SW480 (cell line): ENCODE measurements around the gene IL31.
A peak's percentile ranks its signal among the peaks of the same experiment; 100 is the strongest.
"Not testable (repeated sequence)": the region's sequence is repeated elsewhere in the genome, so short reads cannot be mapped to it uniquely, and the experiment has no call there.

Experiments
- DNase-seq: peaks from one replicate; pipeline ENCODE4 v3.0.0-alpha.2; 2016; ENCODE audit warnings: low spot score

Gene IL31

DNA sequence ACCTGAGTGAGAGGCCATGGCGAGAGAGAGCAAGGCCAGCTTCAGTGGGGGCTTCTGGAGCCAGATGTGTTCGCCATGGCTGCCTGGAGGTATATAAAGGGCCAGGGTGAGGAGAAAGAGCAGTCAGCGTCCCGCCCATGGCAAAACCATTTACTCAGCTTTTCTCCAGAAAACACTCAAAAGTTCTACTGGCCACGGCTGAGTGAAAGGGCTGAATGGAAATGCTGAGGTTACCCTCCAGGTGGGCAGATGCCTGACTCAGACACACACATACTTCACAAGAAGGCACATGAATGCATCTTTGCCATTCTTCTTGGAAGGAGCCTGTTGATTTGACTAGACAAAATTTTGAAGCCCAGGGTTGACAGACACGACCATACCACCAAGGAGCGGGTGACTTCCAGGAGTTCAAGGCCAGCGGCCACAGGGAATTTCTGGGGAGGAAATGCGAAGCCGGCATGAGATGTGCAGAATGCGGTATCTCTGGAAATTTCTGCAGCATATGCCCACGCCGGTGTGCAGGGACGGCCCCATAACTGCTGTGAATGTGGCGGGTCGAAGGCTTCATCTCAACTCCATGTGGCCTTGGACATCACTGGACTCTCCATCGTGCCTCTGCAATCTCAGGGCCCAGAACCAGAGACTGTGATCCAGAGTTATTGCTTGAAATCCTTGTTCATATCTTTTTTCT lies at the start of gene IL31:
Gene IL31, minus strand, starts transcription at position 67 of the 691 bp plus-strand sequence. Its CDS starts 49 bp downstream, at position 18.
- no peak for DNase-seq

DNA sequence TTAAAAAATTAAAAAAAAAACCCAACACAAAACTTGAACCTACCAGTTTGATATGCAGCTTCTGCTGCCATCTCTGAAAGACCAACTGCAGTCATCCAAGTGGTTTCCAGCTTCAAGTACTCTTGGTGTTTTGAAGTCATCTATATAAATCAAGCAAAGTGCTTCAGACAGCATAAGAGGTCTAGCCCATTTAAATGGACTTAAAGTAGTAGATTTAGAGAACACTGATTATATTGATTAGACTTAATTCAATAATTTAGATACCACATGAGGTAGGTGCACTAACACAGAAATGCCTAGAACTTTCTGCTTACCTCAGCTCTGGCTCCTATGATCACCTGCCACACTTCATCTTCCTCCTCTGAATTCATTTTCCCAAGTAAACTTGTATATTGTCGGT lies 42.4 kb upstream of the IL31 start:
- no peak for DNase-seq

DNA sequence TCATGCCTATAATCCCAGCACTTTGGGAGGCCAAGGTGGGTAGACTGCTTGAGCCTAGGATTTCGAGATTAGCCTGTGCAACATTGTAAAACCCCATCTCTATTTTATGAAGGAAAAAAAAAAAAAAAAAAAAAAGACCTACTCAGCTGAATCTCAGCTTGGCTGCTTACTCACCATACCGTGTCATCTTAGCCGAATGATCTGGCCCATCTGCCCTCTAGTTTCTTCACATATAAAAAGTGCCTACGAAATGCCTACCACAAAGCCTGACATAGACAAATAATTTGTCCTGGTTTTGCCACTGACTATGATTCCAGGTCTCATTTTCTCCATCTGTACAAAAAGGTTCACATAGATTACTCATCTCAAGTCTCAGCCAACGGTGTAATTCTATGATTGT lies 41.8 kb upstream of the IL31 start:
- no peak for DNase-seq

DNA sequence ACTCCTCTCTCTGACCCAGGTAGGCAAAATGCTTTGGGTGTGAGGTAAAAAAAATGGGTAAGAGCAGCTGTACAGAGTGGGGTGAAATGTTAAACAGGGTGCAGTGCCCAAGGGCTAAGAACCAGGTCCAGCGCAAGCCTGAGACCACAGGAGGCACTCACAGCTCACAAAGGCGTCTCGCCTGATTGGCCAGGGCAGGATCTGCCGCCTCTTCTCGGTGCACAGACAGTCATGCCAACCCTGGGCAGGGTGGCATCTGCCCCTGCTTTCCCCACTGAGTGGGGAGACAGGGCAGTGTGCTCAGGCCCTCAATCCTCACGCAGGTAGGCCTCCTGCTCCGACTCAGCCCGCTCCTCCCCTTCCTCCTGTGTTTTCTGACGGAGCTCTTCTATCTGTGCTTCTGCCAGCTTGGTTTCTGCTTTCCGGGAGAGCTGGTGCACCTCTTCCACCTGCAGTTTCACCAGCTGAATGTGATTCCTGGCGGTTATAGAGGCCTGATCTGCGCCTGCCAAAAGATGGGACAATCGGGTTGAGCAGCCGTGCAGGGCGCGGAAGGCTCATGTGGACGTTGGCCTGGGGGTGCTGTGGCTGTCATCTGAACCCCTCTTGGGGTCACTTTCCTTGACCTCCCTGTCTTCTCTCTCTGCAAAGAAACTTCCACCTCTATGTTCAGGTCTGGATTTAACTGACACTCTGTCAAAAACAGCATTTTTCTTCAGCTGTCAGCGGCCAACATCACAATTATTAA lies 34.2 kb upstream of the IL31 start:
- no peak for DNase-seq

DNA sequence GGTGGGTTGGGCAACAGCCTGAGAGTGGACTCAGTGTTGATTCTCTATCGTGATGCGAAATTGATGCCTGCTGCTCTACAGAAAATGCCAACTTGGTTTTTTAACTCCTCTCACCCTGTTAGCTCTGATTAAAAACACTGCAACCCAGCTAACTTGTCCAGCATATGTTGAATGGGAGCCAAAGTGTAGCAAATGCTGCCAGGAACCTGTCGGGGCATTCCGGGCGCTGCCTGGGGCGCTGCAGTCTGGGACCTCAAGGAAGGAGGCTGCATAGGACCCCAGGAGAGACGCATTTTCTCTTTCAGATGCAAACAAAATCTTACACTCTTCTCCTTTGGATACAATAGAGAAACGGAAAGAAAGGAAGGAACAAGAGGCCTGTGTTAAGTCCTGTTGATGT lies 33.4 kb upstream of the IL31 start:
- DNase-seq: no peak

DNA sequence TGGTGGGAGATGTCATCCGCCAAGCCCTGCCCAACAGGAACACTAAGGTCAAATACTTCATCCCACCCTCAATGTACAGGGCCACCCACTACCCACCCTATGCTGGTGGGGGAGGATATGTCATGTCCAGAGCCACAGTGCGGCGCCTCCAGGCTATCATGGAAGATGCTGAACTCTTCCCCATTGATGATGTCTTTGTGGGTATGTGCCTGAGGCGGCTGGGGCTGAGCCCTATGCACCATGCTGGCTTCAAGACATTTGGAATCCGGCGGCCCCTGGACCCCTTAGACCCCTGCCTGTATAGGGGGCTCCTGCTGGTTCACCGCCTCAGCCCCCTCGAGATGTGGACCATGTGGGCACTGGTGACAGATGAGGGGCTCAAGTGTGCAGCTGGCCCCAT lies 33.0 kb upstream of the IL31 start:
- DNase-seq: no peak

DNA sequence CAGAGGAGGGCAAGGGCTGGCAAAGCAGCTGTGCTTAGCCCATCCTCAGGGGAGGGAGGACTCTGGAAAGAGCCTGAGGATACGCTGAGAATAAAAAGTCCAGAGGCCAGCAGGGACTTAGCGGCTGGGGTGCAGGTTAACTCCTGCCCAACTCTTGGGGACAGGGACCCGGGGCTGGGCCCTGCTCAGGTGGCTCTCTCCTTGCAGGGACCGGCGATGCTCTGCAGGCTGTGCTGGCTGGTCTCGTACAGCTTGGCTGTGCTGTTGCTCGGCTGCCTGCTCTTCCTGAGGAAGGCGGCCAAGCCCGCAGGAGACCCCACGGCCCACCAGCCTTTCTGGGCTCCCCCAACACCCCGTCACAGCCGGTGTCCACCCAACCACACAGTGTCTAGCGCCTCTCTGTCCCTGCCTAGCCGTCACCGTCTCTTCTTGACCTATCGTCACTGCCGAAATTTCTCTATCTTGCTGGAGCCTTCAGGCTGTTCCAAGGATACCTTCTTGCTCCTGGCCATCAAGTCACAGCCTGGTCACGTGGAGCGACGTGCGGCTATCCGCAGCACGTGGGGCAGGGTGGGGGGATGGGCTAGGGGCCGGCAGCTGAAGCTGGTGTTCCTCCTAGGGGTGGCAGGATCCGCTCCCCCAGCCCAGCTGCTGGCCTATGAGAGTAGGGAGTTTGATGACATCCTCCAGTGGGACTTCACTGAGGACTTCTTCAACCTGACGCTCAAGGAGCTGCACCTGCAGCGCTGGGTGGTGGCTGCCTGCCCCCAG lies 32.3 kb upstream of the IL31 start:
- no peak for DNase-seq

DNA sequence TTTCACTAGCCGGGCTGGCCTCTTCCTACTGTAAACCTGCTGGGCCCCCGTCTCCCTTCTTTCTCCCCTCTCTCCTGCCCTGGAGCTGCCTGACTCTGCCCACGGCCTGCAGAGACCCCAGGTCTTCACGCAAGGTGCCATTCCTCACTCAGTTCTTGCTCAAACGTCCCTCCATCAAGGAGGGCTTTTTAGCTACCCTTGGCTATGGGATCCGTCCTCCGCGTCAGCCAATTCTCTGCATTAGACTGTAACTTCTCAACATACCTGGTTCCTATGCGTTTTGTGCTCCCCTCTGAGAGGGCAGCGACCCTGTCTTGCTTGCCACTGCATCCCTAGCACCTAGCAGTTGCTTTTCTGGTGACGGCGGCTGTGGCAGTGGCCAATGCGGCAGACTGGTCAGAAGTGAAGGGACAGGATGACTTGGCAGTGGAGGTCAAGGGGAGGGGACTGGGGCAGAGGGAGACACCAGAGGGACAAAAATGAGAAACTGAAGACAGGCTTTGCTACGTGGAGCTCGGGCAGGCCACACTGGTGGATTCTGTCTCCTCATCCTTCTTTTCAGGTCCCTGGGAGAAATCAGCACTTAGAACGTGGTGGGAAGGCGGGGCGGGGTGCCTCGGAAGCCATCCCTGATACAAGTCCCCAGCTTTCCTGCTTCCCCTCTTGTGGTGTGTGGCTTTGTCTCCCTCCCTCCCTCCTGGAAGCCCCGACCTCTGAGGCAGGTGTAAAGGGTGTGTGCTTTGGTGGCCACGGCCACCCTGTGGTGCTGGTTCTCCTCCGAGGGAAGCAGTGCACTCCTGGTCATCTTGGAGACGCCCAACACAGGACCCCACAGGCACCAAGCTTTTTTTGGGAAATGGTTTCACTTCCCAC lies 31.3 kb upstream of the IL31 start:
- DNase-seq: no peak

DNA sequence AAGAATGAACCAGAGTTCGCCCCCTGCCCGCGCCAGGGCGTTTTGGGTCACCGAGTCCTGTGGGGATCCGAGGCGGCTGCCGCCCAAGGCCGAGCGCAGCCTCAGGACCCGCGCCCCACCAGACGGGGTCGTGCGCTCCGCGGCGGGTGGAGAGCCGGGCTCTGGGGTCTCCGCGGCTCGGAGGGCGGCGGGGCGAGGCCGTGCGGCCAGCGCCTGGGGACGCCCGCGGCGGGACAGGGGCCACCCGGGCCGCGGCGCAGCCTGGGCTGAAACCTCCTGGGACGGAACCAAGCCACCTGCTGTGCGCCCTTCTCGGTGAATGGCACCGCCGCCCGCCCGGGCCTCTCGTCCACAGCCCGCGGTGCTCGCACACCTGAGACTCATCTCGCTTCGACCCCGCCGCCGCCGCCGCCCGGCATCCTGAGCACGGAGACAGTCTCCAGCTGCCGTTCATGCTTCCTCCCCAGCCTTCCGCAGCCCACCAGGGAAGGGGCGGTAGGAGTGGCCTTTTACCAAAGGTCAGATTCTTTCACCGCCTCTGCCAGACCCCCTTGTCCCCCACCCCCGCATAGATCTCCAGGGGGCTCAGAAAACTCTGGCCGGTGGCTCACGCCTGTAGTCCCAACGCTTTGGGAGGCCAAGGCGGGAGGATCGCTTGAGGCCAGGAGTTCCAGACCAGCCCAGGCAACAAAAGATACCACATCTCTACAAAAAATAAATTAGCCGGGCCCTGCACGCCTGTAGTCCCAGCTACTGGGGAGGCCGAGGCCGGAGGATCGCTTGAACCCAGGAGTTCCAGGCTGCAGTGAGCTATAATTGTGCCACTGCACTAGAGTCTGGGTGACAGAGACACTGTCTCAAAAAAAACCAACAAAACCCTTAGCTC lies 30.4 kb upstream of the IL31 start:
- DNase-seq: no peak

DNA sequence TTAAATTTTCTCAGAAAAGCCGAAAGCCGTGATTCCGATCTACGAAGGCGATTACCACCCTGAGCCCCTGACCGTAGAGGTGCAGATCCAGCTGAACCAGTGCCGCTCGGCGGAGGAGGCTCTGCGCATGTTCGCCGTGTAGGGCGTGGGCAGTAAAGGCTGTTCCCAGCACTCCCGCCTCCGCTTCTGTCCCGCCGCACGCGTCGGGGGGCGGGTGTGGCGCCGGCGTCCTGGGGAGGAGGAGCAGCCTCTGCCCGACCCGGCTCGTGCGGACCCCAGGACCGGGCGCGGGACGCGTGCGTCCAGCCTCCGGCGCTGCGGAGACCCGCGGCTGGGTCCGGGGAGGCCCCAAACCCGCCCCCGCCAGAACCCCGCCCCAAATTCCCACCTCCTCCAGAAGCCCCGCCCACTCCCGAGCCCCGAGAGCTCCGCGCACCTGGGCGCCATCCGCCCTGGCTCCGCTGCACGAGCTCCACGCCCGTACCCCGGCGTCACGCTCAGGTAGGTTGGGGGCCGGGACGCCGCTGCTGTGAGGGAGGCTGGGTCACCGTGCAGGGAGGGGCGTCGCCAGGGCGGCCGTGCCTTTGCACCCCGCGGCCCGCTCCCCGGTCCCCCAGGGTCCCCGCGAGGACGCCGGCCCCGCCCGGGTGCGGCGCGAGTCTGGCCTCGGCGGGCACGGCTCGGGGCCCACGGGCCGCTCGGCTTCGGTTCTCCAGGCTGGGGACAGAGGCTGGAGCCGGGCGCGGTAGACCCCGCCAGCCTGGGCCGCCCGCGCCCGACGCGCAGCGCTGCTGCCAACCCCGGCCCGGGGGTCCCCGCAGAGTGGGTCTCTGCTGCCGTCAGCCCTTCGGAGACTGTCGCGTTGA lies 29.5 kb upstream of the IL31 start, which contains the start of gene B3GNT4:
Gene B3GNT4, plus strand, starts transcription at position 409 of the 866 bp plus-strand sequence. CDS start 910 bp downstream, outside the sequence.
- peak; percentile 60 for DNase-seq

DNA sequence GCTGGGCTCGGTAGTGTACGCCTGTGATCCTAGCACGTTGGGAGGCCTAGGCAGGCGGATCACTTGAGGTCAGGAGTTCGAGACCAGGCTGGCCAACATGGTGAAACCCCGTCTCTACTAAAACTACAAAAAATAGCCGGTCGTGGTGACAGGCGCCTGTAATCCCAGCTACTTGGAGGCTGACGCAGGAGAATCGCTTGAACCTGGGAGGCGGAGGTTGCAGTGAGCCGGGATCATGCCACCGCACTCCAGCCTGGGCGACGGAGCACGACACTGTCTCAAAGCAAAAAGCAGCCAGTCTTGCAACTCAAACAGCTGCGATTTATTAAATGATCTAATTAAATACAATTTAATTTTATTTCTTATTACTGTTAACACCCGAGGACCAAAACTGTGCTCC lies 28.8 kb upstream of the IL31 start:
- not testable (repeated sequence) for DNase-seq

DNA sequence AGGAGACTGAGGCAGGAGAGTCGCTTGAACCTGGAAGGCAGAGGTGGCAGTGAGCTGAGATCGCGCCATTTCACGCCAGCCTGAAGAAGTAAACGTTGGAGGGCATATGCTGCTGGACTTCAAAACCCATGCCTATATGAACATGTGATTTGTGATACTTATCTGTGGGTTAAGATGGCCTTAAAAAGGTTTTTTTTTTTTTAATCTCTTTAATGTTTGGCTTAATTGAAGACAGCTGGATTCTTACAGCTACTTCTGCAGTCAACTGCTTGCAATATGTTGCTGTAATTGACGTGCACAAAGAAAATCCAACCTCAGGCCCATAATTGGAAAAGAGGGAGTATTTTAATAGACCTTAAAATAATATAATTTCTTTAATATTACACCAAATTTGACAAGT lies 28.0 kb upstream of the IL31 start:
- DNase-seq: no peak

DNA sequence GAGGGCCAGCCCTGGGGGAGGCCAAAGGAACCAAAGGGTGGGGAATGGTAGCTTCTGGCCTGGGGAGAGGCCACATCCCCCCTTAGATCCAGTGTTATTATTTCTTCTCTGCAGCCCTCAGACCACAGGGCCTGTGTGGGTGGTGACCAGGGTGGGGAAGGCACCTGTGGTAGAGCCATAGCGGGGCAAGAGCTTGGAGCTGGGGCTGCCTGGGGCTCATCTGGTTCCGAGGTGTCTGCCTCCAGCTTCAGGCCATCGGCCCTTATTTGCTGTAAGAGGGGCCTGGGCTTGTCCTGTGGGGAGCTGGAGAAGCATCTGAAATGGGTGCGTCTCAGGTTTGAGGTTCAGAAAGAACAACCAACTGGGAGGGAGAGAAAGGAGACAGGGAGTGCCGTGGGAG lies 27.4 kb upstream of the IL31 start:
- no peak for DNase-seq

DNA sequence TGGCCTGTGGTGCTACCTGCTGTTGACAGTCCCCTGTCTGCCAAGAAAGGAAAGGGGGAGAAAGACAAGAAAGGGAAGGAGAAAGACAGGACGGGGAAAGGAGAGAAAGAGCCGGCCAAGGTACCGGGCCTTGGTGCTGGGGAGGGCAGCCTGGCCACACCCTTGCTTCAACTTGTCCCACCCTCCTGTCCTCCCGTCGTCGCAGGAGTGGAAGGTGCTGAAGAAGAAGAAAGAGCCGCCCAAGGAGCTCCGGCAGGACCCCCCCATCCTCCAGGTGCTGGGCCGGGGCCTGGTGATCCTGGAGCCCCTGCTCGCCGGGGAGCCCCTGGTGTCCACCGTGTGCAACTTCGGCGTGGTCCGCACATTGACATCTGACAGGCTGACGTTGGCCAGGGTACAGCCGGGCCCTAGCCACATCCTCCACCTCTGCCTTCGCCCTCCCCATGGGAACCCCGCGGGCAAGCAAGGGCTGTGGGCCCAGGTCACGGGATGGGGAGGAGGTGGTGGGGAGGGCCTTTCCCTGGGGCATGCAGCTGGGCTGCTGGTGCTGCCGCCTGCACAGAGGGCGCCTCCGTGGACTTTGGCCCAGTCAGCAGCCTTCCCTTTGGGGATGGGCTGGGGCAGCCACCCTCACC lies 26.6 kb upstream of the IL31 start:
- no peak for DNase-seq

DNA sequence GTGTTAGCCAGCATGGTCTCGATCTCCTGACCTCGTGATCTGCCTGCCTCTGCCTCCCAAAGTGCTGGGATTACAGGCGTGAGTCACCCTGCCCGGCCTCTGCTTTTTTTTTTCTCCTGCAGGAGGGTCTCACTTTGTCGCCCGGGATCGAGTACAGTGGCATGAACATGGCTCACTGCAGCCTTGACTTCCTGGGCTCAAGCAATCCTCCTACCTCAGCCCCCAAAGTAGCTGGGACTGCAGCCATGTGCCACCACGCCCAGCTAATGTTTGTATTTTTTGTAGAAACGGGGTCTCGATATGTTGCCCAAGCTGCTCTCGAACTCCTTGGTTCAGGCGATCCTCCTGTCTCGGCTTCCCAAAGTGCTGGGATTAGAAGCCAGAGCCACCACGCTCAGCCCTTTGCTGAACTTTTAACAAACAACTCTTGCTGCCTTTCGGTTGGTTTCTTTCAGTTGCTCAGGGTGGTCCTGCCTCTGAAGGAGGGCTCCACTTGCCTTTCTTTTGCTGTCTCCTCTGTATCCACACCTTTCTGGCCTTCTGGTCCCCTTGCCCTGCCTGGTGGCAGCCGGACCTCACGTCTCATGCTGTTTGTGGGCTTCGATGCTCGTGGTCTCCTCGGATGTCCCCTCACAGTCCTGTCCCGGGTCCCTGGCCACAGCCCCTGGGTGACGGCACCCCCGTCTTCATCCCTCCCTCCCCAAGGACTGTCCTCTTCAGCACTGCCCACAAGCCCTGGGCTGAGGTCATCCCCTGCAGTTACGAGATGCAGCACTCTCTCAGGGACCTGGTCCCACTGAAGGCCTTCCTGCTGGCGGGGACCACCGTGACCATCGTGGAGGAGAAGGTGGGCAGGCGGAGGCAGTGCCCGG lies 25.7 kb upstream of the IL31 start:
- no peak for DNase-seq

DNA sequence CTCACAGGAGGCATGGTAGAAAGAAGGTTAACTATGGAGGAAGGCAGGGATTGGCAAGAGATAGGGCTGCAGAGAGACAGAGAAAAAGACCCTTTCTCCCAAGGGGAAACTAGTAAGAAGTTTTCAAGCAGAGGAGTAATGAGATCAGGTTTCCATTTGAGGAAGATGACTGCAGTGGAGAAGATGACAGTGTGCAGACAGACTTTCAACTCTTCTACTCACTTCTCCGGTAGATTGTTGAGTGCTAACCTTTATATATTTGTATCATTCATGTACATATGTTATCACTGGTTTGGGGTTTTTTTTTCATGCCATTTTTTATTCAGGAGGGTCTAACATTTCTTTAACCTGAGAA lies 23.6 kb upstream of the IL31 start:
- no peak for DNase-seq

DNA sequence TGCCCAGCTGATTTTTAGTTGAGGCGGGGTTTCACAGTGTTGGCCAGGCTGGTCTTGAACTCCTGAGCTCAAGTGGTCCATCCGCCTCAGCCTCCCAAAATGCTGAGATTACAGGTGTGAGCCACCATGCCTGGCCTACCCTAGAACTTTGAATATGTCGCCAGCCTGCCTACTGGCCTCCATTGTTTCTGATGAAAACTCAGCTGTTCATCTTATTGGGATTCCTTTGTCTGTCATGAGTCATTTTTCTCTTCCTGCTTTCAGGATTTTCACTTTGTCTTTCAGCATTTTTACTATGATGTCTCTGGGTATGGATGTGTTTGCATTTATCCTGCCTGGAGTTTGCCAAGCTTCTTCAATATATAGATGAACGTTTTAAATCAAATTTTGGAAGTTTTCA lies 21.4 kb upstream of the IL31 start:
- no peak for DNase-seq

DNA sequence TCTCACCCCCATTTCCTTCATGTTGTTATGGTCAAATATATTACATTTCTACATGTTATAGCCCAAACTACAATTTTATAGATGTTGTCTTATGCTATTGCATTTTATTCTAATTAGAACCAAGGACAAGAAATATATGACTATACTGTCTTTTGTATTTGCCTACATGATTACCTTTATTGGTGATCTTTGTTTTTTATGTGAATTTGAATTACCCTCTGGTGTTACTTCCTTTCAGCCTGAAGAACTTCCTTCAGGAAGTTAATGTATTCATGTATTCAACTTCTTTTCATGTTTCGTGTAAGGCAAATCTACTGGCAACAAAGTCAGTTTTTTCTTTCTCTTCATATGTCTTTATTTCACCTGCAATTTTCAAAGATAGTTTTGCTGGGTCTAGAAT lies 20.8 kb upstream of the IL31 start:
- DNase-seq: no peak

DNA sequence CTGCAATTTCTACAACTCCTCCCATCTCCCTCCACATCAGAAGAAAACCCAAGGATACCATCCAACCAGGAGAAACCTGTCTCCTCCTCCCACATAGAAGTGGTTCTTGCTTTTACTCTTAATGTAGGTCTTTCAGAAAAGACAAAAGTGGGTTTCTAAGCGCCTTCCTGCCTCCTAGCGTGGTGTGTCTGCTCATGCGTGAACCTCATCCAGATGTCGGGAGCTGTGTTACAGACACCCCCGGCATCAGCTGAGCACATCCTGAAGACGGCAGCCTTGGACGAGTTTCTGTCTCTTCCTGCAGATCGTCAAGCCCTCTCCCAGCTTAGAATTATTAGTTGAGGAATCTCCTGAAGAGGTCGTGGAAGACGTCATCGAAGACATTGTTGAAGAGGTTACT lies 18.4 kb upstream of the IL31 start:
- no peak for DNase-seq
